Measurements from ENCODE around the gene ELMOD1. TPM values are rescaled to one million over a fixed set of nuclear protein-coding genes. Genes with fewer than 3 reads are reported as not detected.

Gene ELMOD1
- total and polyA plus RNA-seq, 10 donors = 0.02 TPM; not detected in 9

DNA sequence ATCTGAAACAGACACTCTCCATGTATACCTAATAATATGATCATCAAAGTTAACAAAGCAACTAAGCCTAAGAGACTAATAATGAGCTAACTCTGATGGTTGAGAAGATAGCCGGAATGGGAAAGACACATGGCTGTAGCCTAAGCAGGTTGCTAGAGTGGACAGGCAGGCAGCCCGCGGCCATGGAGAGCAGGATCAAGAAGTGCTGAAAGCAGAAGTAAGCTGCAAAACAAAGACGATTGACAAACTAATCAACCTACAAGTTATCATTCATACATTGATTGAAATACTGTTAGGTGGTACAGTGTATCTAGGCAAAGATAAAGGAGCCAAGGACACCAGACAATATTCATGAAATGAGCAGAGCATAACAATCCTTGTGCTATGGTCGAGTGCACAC is 91.6 kb downstream of the ELMOD1 start:
- Histone ChIP-seq H3K4me1 (no peaks in the 10 kb centered on the region), H3K27ac (peak overlapping the region in 1 of 8 donors; percentile 31), H3K4me3 (no peak overlapping the region), H3K9me3 (no peaks in the 10 kb centered on the region), H3K27me3 (replicated peaks in 1 of 7) (no peaks in the 10 kb centered on the region), H3K36me3 (no peaks in the 10 kb centered on the region)
- 76 to 87% (median 82%) methylated on average over 5 of the region's 5 CpGs for WGBS, 5 donors
- DNase-seq = no peak
- intact Hi-C loops (cut with DNase I; ENCODE audit: low total_unique reads) = loop anchor here (10.0 kb wide), 1 partner anchor 108 kb away; no protein-coding TSS in a partner anchor
- no peak for TF ChIP-seq POLR2A (IDR thresholded peaks at IDR 0.05)
- no peak for TF ChIP-seq POLR2AphosphoS5 (IDR thresholded peaks at IDR 0.05)
- TF ChIP-seq, protein P1, sequence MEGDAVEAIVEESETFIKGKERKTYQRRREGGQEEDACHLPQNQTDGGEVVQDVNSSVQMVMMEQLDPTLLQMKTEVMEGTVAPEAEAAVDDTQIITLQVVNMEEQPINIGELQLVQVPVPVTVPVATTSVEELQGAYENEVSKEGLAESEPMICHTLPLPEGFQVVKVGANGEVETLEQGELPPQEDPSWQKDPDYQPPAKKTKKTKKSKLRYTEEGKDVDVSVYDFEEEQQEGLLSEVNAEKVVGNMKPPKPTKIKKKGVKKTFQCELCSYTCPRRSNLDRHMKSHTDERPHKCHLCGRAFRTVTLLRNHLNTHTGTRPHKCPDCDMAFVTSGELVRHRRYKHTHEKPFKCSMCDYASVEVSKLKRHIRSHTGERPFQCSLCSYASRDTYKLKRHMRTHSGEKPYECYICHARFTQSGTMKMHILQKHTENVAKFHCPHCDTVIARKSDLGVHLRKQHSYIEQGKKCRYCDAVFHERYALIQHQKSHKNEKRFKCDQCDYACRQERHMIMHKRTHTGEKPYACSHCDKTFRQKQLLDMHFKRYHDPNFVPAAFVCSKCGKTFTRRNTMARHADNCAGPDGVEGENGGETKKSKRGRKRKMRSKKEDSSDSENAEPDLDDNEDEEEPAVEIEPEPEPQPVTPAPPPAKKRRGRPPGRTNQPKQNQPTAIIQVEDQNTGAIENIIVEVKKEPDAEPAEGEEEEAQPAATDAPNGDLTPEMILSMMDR (IDR thresholded peaks at IDR 0.05 in 8 of 11, conservative IDR thresholded peaks at IDR 0.05 in 3 of 11) = no peak

DNA sequence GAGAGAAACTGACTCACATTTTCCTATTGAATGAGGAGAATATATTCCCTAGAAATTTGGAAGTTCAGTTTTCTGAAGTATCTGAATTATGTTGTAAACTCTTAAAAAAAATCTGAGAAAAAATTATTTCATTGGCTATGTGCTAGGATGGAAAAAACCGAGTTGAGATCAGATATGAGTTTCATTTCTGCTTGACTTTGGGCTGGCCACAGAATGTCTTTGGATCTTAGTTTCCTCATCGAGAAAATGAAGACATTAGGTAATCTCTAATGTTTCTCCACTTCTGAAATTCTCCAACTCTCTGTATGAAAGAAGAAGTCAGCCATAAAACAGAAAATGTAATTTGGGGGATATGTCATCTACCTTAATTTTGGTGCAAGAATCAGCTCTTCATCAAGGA is 92.1 kb downstream of the ELMOD1 start:
- no peak for DNase-seq
- WGBS, 5 donors = 68 to 76% (median 73%) methylated on average over 2 of the region's 2 CpGs
- peak overlapping the region in 1 of 8 donors; percentile 31 for H3K27ac ChIP-seq
- TF ChIP-seq, protein P1 (IDR thresholded peaks at IDR 0.05 in 8 of 11, conservative IDR thresholded peaks at IDR 0.05 in 3 of 11) = no peak
- TF ChIP-seq POLR2A (IDR thresholded peaks at IDR 0.05) (no peak), POLR2AphosphoS5 (IDR thresholded peaks at IDR 0.05) (no peak)
- intact Hi-C loops (cut with DNase I; ENCODE audit: low total_unique reads) = loop anchor here (10.0 kb wide), 1 partner anchor 108 kb away; no protein-coding TSS in a partner anchor
- H3K36me3 ChIP-seq = no peaks in the 10 kb centered on the region
- no peaks in the 10 kb centered on the region for H3K9me3 ChIP-seq
- no peaks in the 10 kb centered on the region for H3K27me3 ChIP-seq (replicated peaks in 1 of 7)
- H3K4me1 ChIP-seq = no peaks in the 10 kb centered on the region
- no peak overlapping the region for H3K4me3 ChIP-seq

DNA sequence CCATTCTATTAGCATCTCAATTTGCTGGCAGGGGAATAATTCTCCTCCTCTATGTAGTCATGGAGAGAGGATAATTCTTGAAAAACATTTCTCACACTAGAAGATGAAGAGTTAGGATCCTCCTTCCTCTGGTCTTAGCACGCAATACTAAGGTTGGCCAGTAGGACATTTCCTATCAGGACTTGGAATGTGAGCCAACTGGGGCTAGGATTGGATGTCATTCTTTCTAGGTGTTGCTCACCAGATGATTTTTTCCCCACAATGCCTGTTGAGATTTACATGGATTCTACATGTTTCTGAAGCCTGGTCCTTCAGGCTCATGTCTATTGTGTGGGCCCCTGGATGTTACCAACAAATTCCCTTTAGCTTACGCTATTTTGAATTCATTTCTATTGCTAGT is 92.9 kb downstream of the ELMOD1 start:
- Histone ChIP-seq H3K27me3 (replicated peaks in 1 of 7) (no peaks in the 10 kb centered on the region), H3K4me1 (no peaks in the 10 kb centered on the region), H3K4me3 (no peak overlapping the region), H3K27ac (no peak overlapping the region), H3K9me3 (no peaks in the 10 kb centered on the region), H3K36me3 (no peaks in the 10 kb centered on the region)
- no peak for DNase-seq
- TF ChIP-seq, protein P1 (IDR thresholded peaks at IDR 0.05 in 8 of 11, conservative IDR thresholded peaks at IDR 0.05 in 3 of 11) = peak in 1 of 11 experiments; percentile 10
- TF ChIP-seq POLR2A (IDR thresholded peaks at IDR 0.05) = no peak
- intact Hi-C loops (cut with DNase I; ENCODE audit: low total_unique reads) = loop anchor here (10.0 kb wide), 1 partner anchor 109 kb away; no protein-coding TSS in a partner anchor
- WGBS, 5 donors = 91 to 95% (median 94%) methylated on average over 2 of the region's 2 CpGs

DNA sequence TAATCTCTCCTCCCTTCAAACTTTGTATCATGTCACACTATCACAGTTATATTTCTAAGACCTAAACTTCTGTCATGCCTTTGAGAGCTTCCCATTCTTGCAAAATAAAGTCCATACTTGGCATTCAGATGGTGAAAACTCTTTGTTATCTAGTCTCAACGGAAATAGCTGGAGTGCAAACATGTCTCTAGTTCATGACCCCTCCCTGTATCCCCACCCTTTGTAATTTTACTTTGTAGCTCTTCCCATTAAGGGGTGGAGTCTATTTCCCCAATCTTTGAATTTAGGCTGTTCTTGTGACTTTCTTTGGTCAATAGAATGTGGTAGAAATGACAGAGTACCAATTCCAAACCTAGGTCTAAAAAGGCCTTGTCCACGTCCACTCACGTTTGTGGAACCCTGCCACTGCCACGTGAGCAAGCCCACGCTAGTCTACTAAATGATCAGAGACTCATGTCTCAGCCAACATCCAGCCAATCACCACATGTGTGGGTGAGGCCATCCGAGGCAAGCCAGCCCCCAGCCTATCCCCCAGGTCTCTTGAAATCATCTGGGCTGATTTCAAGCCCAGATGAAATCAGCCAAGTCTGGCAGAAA is 97.5 kb downstream of the ELMOD1 start:
- no peak overlapping the region for H3K27ac ChIP-seq
- no peak for DNase-seq
- peaks cover 0 to 6% (median 3%) of the 10 kb centered on the region in 6 donors for H3K4me1 ChIP-seq
- H3K27me3 ChIP-seq (replicated peaks in 1 of 7) = peaks cover 0 to 29% (median 0%) of the 10 kb centered on the region in 7 donors
- TF ChIP-seq POLR2AphosphoS5 (IDR thresholded peaks at IDR 0.05) = no peak
- TF ChIP-seq POLR2A (IDR thresholded peaks at IDR 0.05) = no peak
- TF ChIP-seq, protein P1 (IDR thresholded peaks at IDR 0.05 in 8 of 11, conservative IDR thresholded peaks at IDR 0.05 in 3 of 11) = no peak
- H3K9me3 ChIP-seq = no peaks in the 10 kb centered on the region
- H3K36me3 ChIP-seq = no peaks in the 10 kb centered on the region
- no peak overlapping the region for H3K4me3 ChIP-seq
- intact Hi-C loops (cut with DNase I; ENCODE audit: low total_unique reads) = loop anchor here (10.0 kb wide), 1 partner anchor 114 kb away; no protein-coding TSS in a partner anchor
- WGBS, 5 donors = 73 to 86% (median 77%) methylated on average over 6 of the region's 6 CpGs

All from spleen (tissue), 11 donors.